HG03196 (cell line): ENCODE data around the gene SLC39A6.
A peak's percentile ranks its signal among the peaks of the same experiment; 100 is the strongest.
"Not testable (repeated sequence)": the region's sequence is repeated elsewhere in the genome, so short reads cannot be mapped to it uniquely, and the experiment has no call there.

Source experiments
- ATAC-seq: cut with Tn5 transposase; IDR thresholded peaks from one replicate; pipeline ENCODE4 v1.9.1; 2021; ENCODE audit not compliant: unreplicated experiment

Gene SLC39A6

DNA sequence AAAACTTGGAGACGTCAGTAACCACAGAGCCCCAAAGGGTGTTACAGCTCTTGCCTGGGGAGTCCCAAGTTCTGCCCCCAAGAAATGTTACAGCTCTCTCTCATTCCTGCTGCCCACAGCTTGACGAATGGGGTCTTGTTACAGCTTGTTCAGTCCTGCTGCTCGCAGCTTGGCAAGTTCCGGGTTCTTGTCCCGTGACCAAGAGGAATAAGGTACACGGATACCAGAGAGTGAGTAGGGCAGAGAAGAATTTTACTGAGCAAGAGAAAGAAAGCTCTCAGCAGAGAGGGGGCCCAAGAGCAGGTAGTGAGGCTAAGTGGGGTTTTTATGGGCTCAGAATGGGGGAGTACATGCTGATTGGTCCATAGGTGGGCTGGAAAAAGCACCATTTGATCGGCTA is 27.2 kb downstream of the SLC39A6 start:
- ATAC-seq, result no peak

DNA sequence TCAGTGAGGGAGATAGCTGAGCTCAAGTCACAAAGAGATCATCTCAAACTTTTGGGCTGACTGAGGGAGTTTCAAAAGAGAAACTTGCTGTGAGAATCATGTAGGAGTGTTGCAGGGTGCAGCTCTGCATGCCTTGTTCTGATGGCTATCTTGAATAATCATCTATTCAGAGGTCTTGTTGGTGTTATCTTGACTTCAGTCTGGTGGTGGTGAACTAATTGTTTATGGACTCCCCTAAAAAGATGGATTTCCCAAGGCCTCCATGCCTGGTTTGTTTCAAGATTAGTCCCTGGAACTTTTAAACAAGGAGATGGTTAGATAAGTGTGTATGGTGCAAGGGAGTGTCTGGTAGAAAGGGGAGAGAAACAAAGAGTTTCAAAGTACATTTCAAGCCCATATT is 29.8 kb downstream of the SLC39A6 start:
- no peak for ATAC-seq

GRCh38 chr18:36096955-36097354 is 32.2 kb downstream of the SLC39A6 start:
- ATAC-seq, result no peak

DNA sequence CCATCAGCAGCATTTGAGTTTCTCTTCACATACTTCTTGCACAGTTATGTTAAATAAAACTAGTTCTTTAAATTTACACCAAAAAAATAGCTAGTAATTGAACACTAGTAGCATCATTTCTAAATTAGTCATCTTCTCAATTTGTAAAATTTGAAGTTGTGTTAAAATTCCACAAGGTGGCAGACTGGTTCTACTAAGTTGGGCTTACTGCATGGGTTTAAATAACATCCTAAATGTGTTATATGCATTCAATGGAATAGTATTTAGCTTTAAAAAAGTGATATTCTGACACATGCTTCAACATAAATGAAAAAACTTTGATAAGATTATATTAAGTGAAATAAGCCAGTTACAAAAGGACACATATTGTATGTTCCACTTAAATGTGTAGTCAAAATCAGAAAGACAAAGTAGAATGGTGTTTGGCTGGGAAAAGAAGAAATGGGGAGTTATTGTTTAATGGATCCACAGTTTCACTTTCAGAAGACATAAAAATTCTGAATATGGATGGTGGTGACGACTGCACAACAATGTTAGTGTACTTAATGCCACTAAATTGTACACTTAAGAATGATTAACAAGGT is 33.1 kb downstream of the SLC39A6 start:
- ATAC-seq, result no peak

DNA sequence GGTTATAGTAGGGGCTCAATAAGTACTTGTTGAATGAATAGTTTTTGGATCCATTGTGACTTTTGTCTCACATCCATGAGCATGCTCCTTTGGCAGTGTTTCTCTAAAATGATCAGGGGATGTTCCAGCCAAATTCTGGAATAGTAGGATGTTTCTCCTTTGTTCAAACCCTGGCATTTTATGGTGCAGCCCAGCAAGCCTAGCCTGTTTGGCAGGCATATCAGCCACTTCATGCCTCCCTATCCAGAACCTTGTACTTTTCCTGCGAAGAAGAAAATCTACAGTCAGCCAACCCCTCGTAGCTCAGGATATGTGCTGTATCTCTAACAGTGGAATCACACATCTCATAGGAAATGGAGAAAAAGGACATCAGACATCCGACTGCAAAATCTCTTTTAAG is 34.7 kb downstream of the SLC39A6 start:
- no peak for ATAC-seq

GRCh38 chr18:36092116-36092515 is 37.0 kb downstream of the SLC39A6 start:
- ATAC-seq, result not testable (repeated sequence)

DNA sequence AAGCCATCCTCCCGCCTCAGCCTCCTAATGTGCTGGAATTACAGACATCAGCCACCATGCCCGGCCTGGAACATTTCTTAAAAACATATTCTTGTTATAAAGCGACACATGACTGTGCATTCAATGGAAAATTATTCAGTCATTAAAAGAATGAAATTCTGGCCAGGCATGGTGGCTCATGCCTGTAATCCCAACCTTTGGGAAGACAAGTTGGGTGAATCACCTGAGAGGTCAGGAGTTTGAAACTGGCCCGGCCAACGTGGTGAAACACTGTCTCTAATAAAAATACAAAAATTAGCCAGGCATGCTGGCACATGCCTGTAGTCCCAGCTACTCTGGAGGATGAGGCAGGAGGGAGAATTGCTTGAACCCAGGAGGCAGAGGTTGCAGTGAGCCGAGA is 40.1 kb downstream of the SLC39A6 start:
- no peak for ATAC-seq

DNA sequence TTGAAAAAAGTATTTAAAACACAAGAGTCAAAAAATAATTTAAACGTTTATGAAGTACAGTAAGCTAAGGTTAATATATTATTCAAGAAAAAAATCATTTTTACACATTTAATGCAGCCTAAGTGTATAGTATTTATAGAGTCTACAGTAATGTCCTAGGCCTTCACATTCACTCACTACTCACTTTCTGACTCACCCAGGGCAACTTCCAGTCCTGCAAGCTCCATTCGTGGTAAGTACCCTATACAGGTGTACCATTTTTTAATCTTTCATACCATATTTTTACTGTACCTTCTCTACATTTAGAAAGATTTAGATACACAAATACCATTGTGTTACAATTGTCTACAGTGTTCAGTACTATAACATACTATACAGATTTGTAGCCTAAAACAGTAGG is 40.9 kb downstream of the SLC39A6 start:
- ATAC-seq, result no peak

DNA sequence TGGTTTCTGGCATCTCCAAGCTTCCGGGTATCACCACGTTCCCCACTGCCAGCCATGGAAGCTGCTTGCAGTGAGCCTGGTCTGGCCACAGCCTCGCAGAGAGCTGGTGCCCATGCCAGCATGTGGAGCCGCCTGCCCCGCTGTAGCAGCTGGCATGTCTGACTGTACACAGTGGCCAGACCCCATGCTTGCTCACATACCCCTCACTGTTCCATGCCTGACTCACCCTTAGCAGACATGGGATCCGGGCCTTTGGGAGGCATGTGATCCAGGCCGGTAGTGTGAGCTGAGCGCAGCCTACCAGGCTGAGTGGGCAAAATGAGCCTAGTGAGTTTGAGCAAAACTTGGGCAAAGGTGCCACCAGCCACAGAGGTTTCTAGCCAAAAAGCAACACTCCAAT is 43.0 kb downstream of the SLC39A6 start:
- ATAC-seq, result no peak

DNA sequence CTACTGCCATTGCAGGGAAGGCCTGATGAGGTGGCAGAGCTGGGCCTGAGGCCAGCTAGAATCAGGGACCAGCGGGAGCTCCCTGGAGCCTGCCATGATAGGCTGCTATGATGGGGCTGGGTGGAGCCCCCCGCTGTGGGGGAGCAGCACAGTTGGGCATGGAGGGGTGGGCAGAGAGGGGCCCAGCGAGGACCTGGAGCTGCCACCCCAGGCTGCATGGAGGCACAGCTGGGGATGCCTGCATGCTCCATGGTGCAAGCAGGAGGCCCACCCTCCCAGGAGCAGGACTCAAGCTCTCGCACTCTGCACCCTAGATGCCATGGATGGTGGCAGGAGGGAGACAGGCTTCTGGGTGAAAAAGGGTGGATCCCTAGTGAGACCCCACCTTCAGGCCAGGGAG is 43.9 kb downstream of the SLC39A6 start:
- no peak for ATAC-seq

DNA sequence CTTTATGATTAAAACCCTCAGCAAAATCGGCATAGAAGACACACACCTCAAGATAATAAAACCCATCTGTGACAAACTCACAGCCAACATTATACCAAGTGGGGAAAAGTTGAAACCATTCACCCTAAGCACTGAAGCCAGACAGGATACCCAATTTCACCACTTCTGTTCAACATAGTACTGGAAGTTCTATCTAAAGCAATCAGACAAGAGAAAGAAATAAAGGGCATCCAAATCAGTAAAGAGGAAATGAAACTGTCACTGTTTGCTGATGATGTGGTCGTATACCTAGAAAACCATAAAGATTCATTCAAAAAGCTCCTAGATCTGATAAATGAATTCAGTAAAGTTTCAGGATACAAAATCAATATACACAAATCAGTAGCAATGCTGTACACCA is 45.4 kb downstream of the SLC39A6 start:
- ATAC-seq, result no peak

- ATAC-seq, result not testable (repeated sequence)
Observed at GRCh38 chr18:36081118-36081517, 48.0 kb downstream of the SLC39A6 start.

GRCh38 chr18:36078751-36079529 is 50.2 kb downstream of the SLC39A6 start:
- ATAC-seq, result no peak

GRCh38 chr18:36077764-36078163 is 51.4 kb downstream of the SLC39A6 start:
- ATAC-seq, result not testable (repeated sequence)

GRCh38 chr18:36075862-36076587 is 53.1 kb downstream of the SLC39A6 start:
- ATAC-seq, result peak; percentile 72

DNA sequence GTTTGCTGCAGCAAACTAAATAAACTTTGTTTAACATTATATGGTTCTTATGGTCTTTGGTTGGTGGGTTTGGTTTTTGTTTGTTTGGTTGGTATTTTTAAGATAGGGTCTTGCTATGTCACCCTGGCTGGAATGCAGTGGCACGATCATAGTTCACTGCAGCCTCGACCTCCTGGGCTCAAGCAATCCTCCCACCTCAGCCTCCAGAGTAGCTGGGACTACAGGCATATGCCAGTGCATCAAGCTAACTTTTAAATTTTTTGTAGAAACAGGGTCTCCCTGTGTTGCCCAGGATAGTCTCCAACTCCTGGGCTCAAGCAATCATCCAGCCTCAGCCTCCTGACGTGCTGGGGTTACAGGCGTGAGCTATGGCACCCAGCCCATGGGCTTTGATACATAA is 54.7 kb downstream of the SLC39A6 start:
- no peak for ATAC-seq

DNA sequence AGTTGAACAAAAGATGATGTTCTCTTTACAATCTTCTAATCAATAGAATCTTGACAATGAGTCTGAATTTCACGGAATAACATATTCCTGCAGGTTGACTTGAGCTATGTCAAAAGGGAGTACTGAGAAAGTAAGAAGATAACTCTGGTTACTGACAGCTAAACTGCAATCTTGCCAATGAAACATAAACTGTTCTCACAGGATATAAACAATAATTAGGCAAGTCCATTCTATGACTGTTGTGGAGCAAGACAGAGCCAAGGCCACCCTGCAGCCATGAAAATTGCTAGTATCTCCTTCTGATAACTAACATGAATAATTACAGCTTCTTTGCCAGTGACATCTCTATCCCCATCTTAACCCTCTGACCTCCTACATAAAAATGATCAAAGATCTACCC is 55.5 kb downstream of the SLC39A6 start:
- no peak for ATAC-seq

GRCh38 chr18:36072406-36072805 is 56.7 kb downstream of the SLC39A6 start:
- not testable (repeated sequence) for ATAC-seq

DNA sequence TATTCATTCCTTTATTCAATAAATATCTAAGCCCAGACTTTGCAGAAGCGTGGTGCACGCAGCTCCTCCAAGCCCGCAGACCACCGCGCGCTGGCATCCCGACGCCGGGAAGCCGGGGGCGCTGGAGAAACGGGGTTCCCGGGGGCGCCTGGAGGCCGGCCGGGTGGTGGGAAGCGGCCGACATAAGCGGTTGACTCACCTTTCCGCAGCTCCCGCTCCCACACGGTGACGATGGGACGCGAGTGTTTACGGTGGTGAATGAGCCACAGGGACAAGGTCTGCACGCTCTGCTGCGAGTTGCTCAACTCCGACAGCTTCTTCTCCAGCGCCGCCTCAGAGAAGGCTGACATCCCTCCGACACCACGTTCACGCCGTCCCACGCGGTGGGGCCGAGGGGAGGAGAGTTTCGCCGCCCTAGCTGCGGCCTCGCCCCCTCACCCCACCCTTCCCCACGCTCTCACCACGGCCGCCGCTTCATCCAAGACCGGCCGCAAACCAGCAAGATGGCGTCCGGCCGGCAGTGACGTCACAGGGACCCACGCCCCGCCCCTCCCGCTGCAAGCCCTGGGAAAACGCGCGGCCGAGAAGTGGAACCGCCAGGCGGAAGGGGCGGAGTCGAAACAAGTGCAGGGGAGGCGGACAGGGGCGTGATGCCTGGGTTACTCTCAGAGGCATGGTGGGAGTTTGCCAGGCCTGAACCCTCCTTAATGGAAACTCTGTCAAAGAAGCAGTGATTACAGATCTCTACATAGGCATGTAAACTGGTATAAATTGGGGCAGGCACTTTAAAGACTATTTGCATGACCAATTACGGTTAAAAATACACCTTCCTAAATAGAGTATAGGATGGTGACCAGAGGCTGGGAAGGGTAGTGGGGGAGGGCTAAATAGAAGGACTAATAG is 61.8 kb downstream of the SLC39A6 start, which contains the start of gene RPRD1A:
Gene RPRD1A (minus strand): TSS at position 505 of the 903 bp plus-strand sequence. CDS start 155 bp downstream, at position 350.
- ATAC-seq, result peak; percentile 95

DNA sequence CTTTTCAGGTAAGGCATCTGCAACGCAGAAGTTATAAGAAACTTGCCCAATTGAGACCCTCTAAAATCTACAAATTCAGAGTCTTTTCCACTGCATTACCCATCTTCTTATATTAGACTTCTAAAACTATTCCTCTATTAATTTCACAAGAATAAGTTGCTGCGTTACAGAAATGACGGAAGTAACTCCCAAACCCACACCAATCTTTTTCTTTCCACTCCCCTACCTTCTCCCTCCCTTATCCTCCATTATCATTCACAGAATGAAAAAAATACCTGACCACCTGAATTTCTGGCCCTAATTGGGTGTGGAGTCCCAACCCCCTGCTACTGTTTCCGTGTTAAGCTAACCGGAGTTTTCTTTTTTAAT is 62.5 kb downstream of the SLC39A6 start:
- ATAC-seq, result peak; percentile 6

- ATAC-seq, result no peak
Observed at GRCh38 chr18:36066001-36066400, 63.1 kb downstream of the SLC39A6 start.
